Measurements from ENCODE around the gene C10orf53.
"Not testable (repeated sequence)": the region's sequence is repeated elsewhere in the genome, so short reads cannot be mapped to it uniquely, and the experiment has no call there.

The C10orf53 gene

GRCh38 chr10:49686651-49687050 is 7.2 kb downstream of the C10orf53 start:
- in situ Hi-C loops (cut with MboI; ENCODE audit: low sequenced_read_pairs): no loop called here

- in situ Hi-C loops (cut with MboI; ENCODE audit: low sequenced_read_pairs): no loop called here
Observed at GRCh38 chr10:49688261-49688846, 8.9 kb downstream of the C10orf53 start.

GRCh38 chr10:49688920-49689319 is 9.5 kb downstream of the C10orf53 start:
- in situ Hi-C loops (cut with MboI; ENCODE audit: low sequenced_read_pairs): no loop called here

GRCh38 chr10:49689882-49690510 is 10.5 kb downstream of the C10orf53 start:
- in situ Hi-C loops (cut with MboI; ENCODE audit: low sequenced_read_pairs): no loop called here

GRCh38 chr10:49690698-49691356 is 11.4 kb downstream of the C10orf53 start:
- in situ Hi-C loops (cut with MboI; ENCODE audit: low sequenced_read_pairs): no loop called here

- in situ Hi-C loops (cut with MboI; ENCODE audit: low sequenced_read_pairs): no loop called here
Observed at GRCh38 chr10:49691588-49691987, 12.1 kb downstream of the C10orf53 start.

- in situ Hi-C loops (cut with MboI; ENCODE audit: low sequenced_read_pairs): no loop called here
Observed at GRCh38 chr10:49694466-49694865, 15.0 kb downstream of the C10orf53 start.

GRCh38 chr10:49696311-49696710 is 16.9 kb downstream of the C10orf53 start:
- in situ Hi-C loops (cut with MboI; ENCODE audit: low sequenced_read_pairs): no loop called here

- in situ Hi-C loops (cut with MboI; ENCODE audit: low sequenced_read_pairs): no loop called here
Observed at GRCh38 chr10:49698679-49699078, 19.2 kb downstream of the C10orf53 start.

GRCh38 chr10:49700211-49700610 is 20.8 kb downstream of the C10orf53 start:
- in situ Hi-C loops (cut with MboI; ENCODE audit: low sequenced_read_pairs): no loop called here

- in situ Hi-C loops (cut with MboI; ENCODE audit: low sequenced_read_pairs): no loop called here
Observed at GRCh38 chr10:49700997-49701396, 21.5 kb downstream of the C10orf53 start.

GRCh38 chr10:49707585-49707984 is 28.1 kb downstream of the C10orf53 start:
- in situ Hi-C loops (cut with MboI; ENCODE audit: low sequenced_read_pairs): no loop called here

- in situ Hi-C loops (cut with MboI; ENCODE audit: low sequenced_read_pairs): no loop called here
Observed at GRCh38 chr10:49709934-49710333, 30.5 kb downstream of the C10orf53 start.

GRCh38 chr10:49710966-49711365 is 31.5 kb downstream of the C10orf53 start:
- in situ Hi-C loops (cut with MboI; ENCODE audit: low sequenced_read_pairs): no loop called here

GRCh38 chr10:49711481-49711880 is 32.0 kb downstream of the C10orf53 start:
- in situ Hi-C loops (cut with MboI; ENCODE audit: low sequenced_read_pairs): no loop called here

- in situ Hi-C loops (cut with MboI; ENCODE audit: low sequenced_read_pairs): no loop called here
Observed at GRCh38 chr10:49713266-49713665, 33.8 kb downstream of the C10orf53 start.

- in situ Hi-C loops (cut with MboI; ENCODE audit: low sequenced_read_pairs): not testable (repeated sequence)
Observed at GRCh38 chr10:49715157-49715556, 35.7 kb downstream of the C10orf53 start.

- in situ Hi-C loops (cut with MboI; ENCODE audit: low sequenced_read_pairs): no loop called here
Observed at GRCh38 chr10:49726593-49726992, 47.1 kb downstream of the C10orf53 start.

GRCh38 chr10:49733866-49734265 is 54.4 kb downstream of the C10orf53 start:
- in situ Hi-C loops (cut with MboI; ENCODE audit: low sequenced_read_pairs): no loop called here

GRCh38 chr10:49734676-49735075 is 55.2 kb downstream of the C10orf53 start:
- in situ Hi-C loops (cut with MboI; ENCODE audit: low sequenced_read_pairs): no loop called here

GRCh38 chr10:49735161-49735560 is 55.7 kb downstream of the C10orf53 start:
- in situ Hi-C loops (cut with MboI; ENCODE audit: low sequenced_read_pairs): no loop called here

- in situ Hi-C loops (cut with MboI; ENCODE audit: low sequenced_read_pairs): no loop called here
Observed at GRCh38 chr10:49735848-49736563, 56.6 kb downstream of the C10orf53 start.

Measured in hTERT RPE-1 (cell line).